ENCODE measurements around the gene TMEM263. TPM values are rescaled to one million over a fixed set of nuclear protein-coding genes. Genes with fewer than 3 reads are reported as not detected.

Gene TMEM263
- total RNA-seq, 1 donor from 2014 or later = 26.1 TPM

- Mint-ChIP-seq H3K4me1 (ENCODE audit: unreplicated experiment) (no peaks in the 10 kb centered on the region), H3K9me3 (ENCODE audit: unreplicated experiment) (no peaks in the 10 kb centered on the region), H3K27ac (ENCODE audit: unreplicated experiment) (no peak overlapping the region), H3K4me3 (ENCODE audit: unreplicated experiment) (no peak overlapping the region), H3K36me3 (ENCODE audit: low read depth, unreplicated experiment) (no peaks in the 10 kb centered on the region), H3K27me3 (ENCODE audit: unreplicated experiment) (peaks cover 1% of the 10 kb centered on the region)
- no peak for DNase-seq (ENCODE audit: low spot score)
- TF ChIP-seq CTCF (IDR thresholded peaks at IDR 0.05; ENCODE audit: unreplicated experiment) = no peak
These were observed 21.0 kb downstream of the TMEM263 start for GRCh38 chr12:106976668-106977067.

GRCh38 chr12:106978035-106978800, 22.5 kb downstream of the TMEM263 start:
- no peaks in the 10 kb centered on the region for H3K36me3 Mint-ChIP-seq (ENCODE audit: low read depth, unreplicated experiment)
- no peak for DNase-seq (ENCODE audit: low spot score)
- H3K27me3 Mint-ChIP-seq (ENCODE audit: unreplicated experiment) = peaks cover 1% of the 10 kb centered on the region
- peaks cover 4% of the 10 kb centered on the region for H3K4me1 Mint-ChIP-seq (ENCODE audit: unreplicated experiment)
- H3K4me3 Mint-ChIP-seq (ENCODE audit: unreplicated experiment) = no peak overlapping the region
- H3K27ac Mint-ChIP-seq (ENCODE audit: unreplicated experiment) = no peak overlapping the region
- TF ChIP-seq CTCF (IDR thresholded peaks at IDR 0.05; ENCODE audit: unreplicated experiment) = no peak
- H3K9me3 Mint-ChIP-seq (ENCODE audit: unreplicated experiment) = no peaks in the 10 kb centered on the region

- H3K4me1 Mint-ChIP-seq (ENCODE audit: unreplicated experiment) = peaks cover 7% of the 10 kb centered on the region
- no peak overlapping the region for H3K27ac Mint-ChIP-seq (ENCODE audit: unreplicated experiment)
- H3K36me3 Mint-ChIP-seq (ENCODE audit: low read depth, unreplicated experiment) = peaks cover 13% of the 10 kb centered on the region
These were observed 25.2 kb downstream of the TMEM263 start for GRCh38 chr12:106980944-106981343.

GRCh38 chr12:106981788-106982187, 26.1 kb downstream of the TMEM263 start:
- Mint-ChIP-seq H3K27ac (ENCODE audit: unreplicated experiment) (no peak overlapping the region), H3K4me1 (ENCODE audit: unreplicated experiment) (peaks cover 12% of the 10 kb centered on the region), H3K27me3 (ENCODE audit: unreplicated experiment) (peaks cover 7% of the 10 kb centered on the region), H3K9me3 (ENCODE audit: unreplicated experiment) (no peaks in the 10 kb centered on the region), H3K36me3 (ENCODE audit: low read depth, unreplicated experiment) (peaks cover 13% of the 10 kb centered on the region), H3K4me3 (ENCODE audit: unreplicated experiment) (no peak overlapping the region)
- TF ChIP-seq CTCF (IDR thresholded peaks at IDR 0.05; ENCODE audit: unreplicated experiment) = no peak
- no peak for DNase-seq (ENCODE audit: low spot score)

More at GRCh38 chr12:106980944-106981343, 25.2 kb downstream of the TMEM263 start:
- TF ChIP-seq CTCF (IDR thresholded peaks at IDR 0.05; ENCODE audit: unreplicated experiment) = no peak
- Mint-ChIP-seq H3K27me3 (ENCODE audit: unreplicated experiment) (peaks cover 7% of the 10 kb centered on the region), H3K4me3 (ENCODE audit: unreplicated experiment) (no peak overlapping the region), H3K9me3 (ENCODE audit: unreplicated experiment) (no peaks in the 10 kb centered on the region)
- DNase-seq (ENCODE audit: low spot score) = no peak

- Mint-ChIP-seq H3K4me1 (ENCODE audit: unreplicated experiment) (peaks cover 13% of the 10 kb centered on the region), H3K27ac (ENCODE audit: unreplicated experiment) (no peak overlapping the region), H3K9me3 (ENCODE audit: unreplicated experiment) (no peaks in the 10 kb centered on the region), H3K36me3 (ENCODE audit: low read depth, unreplicated experiment) (peaks cover 13% of the 10 kb centered on the region), H3K27me3 (ENCODE audit: unreplicated experiment) (peaks cover 7% of the 10 kb centered on the region), H3K4me3 (ENCODE audit: unreplicated experiment) (no peak overlapping the region)
- no peak for DNase-seq (ENCODE audit: low spot score)
- no peak for TF ChIP-seq CTCF (IDR thresholded peaks at IDR 0.05; ENCODE audit: unreplicated experiment)
These were observed 26.5 kb downstream of the TMEM263 start for GRCh38 chr12:106982229-106982628.

Measured in endothelial cell (in vitro differentiated cells).